ENCODE data around the gene SMYD2.

The SMYD2 gene

DNA sequence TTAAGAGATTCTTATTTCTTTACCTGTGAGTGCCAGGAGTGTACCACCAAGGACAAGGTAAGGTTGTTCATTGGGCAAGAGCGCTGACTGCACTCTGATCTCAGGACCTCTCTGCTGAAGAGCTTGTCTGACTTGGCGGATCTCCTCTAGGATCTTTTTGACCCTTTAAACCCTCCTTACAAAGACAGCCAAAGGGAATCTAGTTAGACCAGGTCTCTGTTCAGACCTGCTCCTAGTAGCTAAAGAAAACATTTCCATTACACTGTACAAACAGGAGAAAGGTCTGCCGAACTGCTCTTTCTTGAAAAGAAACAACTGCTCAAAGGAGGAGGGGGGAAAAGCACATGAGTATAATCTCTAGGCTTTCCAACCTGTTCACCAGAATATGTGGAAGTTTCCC lies 49.3 kb downstream of the SMYD2 start:
- DNase-seq, result no peak

GRCh38 chr1:214330715-214331114 lies 49.8 kb downstream of the SMYD2 start:
- no peak for DNase-seq

GRCh38 chr1:214331180-214331579 lies 50.2 kb downstream of the SMYD2 start:
- no peak for DNase-seq

DNA sequence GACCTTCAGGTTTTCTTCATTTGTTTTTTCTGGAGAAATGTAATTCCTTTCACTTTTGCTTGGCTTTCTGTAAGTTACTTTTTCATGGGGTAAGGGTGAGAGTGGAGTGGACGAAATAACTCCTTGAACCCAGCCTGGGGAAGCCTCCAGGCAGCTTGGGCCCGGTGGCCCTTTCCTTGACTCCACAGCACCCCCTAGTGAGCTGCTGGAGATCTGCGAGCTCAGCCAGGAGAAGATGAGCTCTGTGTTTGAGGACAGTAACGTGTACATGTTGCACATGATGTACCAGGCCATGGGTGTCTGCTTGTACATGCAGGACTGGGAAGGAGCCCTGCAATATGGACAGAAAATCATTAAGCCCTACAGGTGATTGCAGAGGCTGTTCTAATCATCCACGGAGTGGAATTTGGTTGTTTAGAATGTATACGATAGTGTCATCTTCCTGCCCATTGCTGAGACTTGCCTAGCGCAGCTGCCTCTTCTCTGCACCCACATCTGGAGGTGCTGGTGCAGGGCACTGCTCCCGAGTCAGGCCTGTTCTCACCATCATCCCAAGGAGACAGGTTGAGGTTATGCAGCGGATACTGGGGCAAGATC lies 51.0 kb downstream of the SMYD2 start:
- DNase-seq, result peak; percentile 39

- peak; percentile 14 for DNase-seq
Measured at GRCh38 chr1:214332946-214333798, 52.2 kb downstream of the SMYD2 start.

DNA sequence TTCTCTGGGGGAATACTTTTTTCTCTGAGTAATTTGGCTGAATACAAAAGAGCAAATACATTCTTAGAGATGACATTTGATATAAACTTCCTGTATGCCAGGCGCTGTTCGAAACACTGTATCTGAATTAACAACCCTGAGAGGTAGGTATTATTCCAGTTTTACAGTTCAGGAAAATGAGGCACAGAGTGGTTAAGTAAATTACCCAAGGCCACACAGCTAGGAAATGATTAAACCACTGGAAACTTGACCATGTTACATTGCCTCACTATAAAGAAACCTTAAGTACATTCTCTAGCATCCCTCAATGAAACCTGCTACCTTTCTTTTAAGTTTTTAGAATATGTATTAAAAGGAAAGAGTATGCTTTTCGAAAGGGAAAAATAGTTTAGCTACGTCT lies 54.6 kb downstream of the SMYD2 start:
- no peak for DNase-seq

GRCh38 chr1:214337015-214337414 lies 56.1 kb downstream of the SMYD2 start:
- no peak for DNase-seq

DNA sequence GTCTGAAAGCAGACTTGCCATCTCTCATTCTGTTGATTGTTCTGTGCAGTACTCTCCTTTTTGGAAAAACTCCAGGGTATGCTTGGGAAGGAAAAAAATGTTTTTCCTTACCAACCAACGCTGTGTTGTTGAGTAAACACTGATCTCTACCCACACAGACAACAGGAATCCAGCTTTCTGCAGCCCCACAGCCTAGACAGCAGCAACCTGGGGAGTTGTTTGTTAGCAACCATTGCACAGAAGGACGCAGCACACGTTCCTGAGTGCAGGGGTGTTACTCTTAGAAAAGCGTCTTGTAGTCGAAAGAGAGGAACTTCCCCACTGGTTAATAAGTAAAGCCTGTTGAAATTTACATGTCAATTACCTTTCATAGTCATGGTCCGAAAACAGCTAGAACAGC lies 56.6 kb downstream of the SMYD2 start:
- DNase-seq, result no peak

GRCh38 chr1:214338212-214338611 lies 57.3 kb downstream of the SMYD2 start:
- DNase-seq, result no peak

- no peak for DNase-seq
Measured at GRCh38 chr1:214341459-214341858, 60.5 kb downstream of the SMYD2 start.

DNA sequence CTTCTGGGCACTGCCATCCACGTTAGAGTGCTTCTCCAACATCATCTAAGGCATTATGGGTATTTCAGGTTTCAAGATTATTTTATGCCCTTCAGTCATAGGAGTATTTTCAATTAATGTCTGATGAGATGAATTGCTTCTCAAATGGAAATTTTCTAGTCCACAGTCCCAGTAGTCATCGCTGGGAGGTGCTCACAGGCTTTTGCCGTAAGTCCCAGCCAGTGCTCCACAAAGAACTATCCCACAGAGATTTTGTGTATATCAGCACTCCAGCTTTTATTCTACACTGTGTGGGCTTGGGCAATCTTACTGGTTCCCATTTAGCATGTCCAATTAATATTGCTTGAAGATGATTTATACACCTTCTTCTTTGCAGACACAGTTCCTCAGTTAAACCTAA lies 61.0 kb downstream of the SMYD2 start:
- DNase-seq, result no peak

GRCh38 chr1:214342525-214342924 lies 61.6 kb downstream of the SMYD2 start:
- DNase-seq, result no peak

DNA sequence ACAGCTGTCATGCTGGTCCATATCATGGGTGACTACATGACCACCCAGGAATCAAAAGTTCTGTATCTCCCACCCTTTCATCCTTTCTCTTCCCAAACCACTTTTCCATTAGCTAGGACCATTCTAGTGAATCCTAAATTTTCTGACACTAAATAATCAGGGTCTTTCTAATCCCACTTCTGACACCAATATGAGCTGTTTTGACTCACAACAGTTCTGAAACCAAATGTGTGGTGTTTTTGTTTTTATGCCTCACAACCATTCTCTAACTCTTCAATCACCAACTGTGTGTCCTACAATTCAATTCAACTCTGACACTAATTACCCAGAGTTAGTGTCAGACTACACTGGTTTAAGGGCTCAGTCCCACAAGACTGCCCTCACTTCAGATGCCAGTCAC lies 63.9 kb downstream of the SMYD2 start:
- DNase-seq, result no peak

GRCh38 chr1:214349008-214349407 lies 68.0 kb downstream of the SMYD2 start:
- no peak for DNase-seq

DNA sequence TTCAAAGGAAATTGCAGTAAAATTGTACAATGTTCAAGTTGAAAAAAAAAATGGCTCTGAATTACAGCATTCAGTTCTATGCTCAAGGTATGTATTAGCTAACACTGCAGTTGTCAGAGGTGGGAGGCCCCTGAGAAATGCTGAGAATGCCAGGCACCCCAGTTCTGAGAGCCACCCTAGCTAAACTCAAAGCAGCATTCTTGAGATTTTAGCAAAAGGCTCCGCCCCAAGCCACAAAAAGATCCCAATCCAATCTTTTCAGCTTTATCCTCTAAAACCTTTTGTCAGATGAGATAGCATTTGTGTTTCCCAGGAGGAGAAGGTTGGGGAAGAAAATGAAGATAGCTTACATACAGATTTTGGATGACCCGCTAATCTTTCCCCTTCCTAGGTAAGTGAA lies 68.8 kb downstream of the SMYD2 start:
- no peak for DNase-seq

- DNase-seq, result no peak
Measured at GRCh38 chr1:214351551-214352277, 70.8 kb downstream of the SMYD2 start.

DNA sequence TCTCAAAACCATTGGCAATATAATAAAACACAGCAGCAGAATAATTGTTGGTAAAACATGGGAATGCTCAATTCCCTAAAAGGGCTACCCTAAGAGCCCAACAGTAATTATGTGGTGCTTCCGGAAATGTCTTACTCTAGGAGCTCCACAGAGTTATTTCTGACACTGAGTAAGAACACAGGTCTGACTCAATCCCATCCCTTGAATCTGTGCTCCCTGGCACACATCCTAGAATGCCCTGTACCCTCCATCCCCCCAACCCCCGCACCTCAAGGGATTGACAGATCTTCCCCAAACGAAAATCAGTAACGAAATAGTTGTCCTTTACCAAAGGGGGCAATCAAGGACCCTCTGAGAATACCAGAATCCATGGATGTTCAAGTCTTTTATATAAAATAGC lies 71.9 kb downstream of the SMYD2 start:
- no peak for DNase-seq

GRCh38 chr1:214354440-214355148 lies 73.6 kb downstream of the SMYD2 start:
- DNase-seq, result no peak

DNA sequence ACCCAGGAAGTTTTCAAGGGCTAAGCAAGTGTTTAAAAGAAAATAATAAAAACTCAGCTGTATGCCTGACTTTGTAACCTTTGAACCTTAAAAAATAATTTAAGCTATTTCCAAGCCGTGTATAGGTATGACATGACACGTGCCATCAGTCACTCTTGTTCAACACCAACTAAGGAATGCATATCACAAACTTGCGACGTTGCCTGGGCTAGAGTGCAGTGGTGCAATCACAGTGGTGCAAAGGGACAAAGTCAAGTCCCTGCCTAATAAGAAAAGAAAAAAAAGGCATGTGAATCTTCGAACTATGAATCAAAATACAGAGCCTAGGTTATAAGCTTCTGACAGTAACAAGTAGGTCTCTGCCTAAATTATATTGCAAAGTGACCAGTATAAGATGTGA lies 79.2 kb downstream of the SMYD2 start:
- no peak for DNase-seq

DNA sequence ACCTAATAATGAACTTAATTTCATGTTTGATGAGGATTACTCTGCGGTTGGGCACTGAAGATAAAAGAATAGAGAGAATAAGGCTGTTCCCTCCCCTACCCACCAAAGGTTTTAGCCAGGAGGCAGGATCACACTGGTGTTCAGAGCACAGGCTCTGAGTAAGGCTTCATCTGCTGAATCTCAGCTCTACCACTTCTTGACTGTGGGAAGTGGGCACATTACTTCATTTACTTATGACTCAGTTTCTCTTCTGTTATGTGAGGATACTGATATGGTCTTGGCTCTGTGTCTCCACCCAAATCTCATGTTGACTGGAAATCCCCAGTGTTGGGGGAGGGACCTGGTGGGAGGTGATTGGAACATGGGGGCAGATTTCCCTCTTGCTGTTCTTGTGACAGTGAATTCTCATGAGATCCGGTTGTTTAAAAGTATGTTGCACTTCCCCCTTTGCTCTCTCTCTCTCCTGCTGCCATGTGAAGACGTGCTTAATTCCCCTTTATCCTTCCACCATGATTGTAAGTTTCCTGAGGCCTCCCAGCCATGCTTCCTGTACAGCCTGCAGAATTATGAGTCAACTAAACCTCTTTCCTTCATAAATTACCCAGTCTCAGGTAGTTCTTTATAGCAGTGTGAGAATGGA lies 79.7 kb downstream of the SMYD2 start:
- no peak for DNase-seq

DNA sequence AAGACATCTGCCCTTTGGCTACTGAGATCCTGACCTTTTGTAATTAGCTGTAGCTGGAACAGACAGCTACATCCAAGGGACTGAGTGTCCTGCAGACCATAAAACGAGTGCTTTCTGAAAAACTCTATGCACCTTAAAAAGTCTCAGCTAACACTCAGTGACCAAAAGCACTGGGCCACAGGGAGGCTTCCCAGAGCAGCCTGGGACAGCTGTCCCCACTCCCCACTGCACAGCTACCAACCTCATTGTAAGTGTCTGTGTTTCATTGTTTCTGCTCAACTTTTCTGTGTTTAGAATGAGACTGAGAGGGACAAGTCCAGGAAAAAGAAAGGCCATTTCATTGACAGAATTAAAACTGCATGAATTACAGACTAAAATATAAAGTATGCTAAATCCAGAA lies 80.7 kb downstream of the SMYD2 start:
- no peak for DNase-seq

- no peak for DNase-seq
Measured at GRCh38 chr1:214362188-214362882, 81.4 kb downstream of the SMYD2 start.

Data from stimulated activated naive CD4-positive, alpha-beta T cell treated with Interleukin-2 at 50 U/mL for 16 hours (primary cell).